Activated CD4-positive, alpha-beta T cell treated with anti-CD3 and anti-CD28 coated beads for 1 hour (primary cell): ENCODE data around the gene LRP1B.

Source experiments
- DNase-seq: peaks from one replicate; pipeline ENCODE4 v3.0.0-alpha.2; 2020

LRP1B gene

DNA sequence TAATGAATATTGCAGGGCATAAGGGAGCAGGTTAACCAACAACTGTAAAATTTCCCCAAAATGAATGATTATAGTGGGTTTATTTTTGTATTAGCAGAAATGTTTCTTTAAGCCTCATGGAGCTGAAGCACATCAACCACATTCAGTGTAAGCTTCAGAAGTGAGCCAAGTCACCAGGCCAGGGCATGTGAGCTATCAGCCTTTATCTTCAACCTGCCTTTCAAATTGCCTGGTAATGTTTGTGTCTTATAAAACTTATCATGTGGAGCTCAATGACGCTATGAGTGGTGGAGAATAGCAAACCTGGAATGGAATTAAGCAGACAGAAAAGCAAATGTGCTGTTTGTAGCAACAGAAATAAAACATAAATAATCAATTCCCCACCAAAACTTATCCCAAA is 1068.4 kb downstream of the LRP1B start:
- no peak for DNase-seq

GRCh38 chr2:141062031-141062430 is 1068.8 kb downstream of the LRP1B start:
- no peak for DNase-seq

DNA sequence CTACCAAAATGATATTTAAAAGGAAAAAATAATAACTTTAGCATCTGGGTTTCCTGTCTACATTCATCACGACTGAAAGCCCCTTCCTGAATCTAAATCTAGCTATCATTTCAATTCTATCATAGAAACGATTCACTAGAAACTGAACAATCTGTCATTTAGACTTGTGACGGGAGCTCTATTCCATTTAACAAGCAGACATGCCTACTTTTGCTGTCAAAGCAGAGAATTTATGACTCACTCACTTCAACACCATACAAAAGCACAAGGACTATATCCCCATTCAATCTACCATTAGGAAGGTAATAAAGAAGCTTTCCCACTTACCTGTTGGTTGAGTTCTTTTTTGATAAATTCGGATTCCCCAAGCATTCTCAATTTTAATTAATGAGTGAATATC is 1072.3 kb downstream of the LRP1B start:
- DNase-seq: no peak

DNA sequence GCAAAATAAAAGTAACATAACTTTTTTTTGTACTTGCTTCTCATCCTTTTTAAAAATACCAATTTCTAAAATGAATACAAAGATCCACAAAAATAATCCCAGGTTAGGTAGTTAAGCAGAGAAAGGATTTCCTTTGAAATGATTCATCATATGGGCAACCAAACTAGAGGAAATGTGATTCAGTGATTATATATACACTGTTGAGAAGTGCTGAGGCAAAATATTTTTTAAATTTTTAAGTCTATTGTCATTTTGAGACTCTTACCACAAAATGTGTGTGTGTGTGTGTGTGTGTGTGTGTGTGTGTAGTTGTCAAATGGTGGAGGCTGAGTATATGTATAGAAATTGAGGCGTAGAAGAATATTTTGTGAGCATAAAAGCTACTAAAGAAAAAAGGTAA is 1075.3 kb downstream of the LRP1B start:
- no peak for DNase-seq

DNA sequence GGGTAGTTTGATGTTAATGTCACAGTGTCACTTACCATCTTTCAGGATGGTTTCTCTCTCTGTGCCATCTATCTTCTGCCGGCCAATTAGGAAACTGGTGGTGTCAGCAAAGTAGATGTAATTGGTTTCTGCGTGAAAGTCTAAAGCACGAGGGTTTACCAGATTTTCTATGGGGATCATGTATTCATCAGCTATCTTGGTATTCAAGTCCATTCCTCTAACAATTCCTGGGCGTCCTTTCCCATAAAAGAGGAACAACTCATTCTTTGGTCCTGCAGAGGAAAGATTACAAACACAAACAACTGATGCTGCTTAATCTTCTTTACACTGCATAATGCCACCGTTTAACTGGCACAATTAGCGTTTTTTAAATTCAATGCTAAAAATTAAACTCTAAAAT is 1081.9 kb downstream of the LRP1B start:
- DNase-seq: no peak

- no peak for DNase-seq
Observed at GRCh38 chr2:141041281-141041680, 1089.5 kb downstream of the LRP1B start.

DNA sequence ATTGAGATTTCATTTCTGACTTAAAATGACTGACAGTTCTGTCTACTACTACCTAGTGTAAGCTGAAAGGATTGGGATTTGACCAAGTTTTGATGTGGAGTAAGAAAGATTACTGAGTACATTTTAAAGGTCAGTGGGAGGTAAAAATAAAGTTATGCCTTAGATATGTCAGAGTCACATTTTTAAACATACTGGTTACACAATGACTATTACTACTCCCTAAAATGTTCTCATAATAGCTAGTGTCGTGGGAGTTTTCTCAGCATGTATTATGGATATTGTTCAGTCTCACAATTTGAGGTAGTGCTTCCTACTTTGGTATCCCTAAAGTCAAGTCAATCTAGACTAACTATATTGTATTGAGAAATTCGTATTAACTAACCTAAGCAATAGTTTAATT is 1092.5 kb downstream of the LRP1B start:
- DNase-seq: no peak

DNA sequence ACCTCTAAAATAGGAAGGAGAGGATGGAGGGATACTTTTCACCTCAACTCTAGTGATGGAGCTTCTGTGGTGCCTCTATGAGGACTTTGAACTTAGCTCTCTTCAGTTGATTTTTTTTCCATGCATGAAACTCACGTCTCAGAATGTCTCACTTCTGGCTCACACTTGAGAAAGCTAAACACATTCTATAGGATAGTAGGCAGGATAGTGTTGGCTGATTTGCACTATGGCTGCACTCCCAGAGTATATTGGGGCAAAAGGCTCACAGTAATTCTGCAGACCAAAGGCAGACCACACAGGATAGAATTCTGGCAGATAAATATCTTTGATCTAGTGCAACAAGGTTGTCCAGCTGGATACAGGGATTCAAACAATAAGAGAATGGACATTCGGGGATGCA is 1093.5 kb downstream of the LRP1B start:
- DNase-seq: no peak

DNA sequence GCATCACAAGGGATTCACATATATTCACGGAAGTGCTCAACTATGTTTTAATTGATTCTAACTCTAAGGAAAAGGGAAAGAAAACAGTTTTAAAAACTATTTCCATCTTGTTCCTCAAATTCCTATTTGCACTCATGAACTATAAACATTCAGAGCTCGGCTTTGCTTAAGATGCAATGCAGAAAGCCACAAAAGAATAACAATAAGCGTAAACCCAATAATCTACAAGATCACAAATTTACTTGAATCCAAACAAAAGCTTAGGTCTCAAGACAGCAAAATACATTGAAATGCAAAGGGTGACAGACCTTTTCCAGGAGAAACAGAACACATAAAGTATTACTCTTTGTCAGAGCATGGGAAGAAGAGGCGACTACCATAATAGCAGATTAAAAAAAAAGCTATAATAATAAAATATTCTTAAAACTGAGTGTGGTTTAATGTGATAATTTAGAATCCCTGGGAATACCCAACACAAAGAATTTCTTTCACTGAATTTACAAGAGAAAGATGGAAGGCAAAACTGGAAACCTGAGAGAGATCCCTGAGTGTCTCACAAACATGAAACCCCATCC is 1094.9 kb downstream of the LRP1B start:
- DNase-seq: no peak

- DNase-seq: no peak
Observed at GRCh38 chr2:141029428-141030078, 1101.3 kb downstream of the LRP1B start.

DNA sequence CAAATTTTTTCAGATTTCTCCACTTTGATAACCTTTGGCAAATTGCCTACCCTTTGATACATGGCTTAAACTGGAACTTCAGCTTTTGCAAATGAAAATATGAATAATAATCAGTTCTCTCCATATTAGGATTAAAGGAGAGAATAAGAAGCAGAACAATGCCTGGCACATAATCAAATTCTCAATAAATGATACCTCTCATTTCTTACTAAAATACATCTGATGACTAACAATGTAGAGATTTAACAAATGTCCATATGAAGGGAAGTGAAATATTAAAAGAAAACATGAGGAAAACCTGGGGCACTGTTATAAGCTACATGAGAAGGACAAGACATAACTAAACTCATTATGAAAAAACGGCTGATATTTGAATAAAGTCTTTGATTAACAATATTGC is 1103.6 kb downstream of the LRP1B start:
- no peak for DNase-seq

DNA sequence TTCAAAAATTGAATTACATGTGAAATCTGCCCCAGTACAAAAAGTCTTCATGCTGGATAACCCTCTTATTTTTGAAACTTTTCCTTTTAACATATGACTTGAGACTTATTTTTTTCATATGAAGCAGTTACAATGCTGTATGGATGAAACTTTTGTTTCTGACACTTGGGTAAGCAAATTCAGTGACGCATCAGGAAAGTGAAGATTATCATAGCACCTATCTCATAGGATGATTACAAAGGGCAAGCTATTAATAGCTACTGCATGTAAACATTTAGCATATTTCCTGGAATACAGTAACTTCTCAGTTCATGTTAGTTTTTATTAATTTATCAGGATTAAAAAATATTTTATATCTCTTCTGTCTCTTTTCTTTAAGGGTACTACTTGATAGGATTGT is 1109.2 kb downstream of the LRP1B start:
- DNase-seq: no peak

DNA sequence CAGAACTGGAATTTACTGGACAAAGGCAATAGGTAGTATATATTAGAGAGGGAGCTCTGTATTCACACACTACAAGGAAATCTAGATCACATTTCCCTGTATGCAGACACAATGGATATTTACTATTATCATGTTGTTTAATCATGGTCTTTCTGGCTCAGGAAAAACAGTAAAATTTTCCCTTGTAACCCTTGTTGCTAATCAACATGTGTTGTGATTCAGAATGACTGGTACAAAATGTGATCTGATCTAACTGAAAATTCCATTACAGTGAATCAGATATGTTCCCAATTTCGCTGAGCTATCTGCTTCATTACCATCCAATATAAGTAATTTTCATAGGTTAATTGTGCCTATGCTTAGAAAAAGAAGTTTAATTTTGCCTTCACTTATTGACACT is 1109.7 kb downstream of the LRP1B start:
- no peak for DNase-seq

DNA sequence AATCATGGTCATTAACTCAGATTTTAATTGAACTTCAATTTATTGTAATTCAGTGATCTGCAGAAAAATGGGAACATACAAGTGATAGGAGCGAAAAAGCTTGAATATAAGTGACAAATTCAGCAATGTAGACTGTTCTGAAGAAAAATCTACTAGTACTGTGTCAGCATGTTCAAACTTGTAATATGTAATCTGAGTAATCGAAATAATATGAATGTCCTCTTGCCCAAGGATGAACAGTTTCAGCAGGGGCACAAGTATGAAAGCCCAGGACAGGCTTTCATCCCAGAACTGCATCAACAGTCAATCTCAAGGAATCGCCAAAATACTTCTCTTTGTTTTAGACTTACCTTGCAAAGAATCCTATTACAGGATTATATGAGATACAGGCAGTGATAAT is 1110.5 kb downstream of the LRP1B start:
- DNase-seq: no peak

DNA sequence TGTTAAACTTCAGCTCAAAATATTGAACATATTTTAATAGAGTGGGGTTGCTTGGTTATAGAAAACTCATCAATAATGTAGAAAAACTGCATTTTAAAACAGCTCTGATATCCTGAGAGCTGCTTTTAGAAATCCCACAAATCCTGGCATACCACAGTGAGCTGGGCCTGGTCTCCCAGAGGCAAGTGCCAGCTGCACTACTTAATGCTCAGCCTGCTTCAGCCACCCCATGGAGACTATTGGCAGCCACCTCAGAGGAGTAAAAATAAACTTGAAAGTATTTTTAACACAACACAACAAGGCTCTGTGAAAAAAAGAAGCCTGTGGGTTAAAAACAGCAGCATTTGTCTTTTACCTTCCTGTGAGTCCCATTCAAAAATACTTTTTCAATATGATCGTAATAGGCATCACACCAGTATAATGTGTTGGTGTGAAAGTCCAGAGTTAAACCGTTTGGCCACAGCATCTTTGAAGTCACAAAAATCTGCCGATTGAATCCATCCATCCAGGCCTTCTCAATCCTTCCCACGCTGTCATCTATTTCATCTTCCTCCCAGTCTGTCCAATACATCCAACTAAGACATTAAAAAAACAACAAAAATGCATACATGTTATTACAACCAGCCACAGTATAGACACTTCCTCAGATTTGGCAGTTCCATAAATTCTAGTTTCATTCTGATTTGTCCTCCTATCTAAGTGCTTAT is 1115.3 kb downstream of the LRP1B start:
- DNase-seq: no peak

DNA sequence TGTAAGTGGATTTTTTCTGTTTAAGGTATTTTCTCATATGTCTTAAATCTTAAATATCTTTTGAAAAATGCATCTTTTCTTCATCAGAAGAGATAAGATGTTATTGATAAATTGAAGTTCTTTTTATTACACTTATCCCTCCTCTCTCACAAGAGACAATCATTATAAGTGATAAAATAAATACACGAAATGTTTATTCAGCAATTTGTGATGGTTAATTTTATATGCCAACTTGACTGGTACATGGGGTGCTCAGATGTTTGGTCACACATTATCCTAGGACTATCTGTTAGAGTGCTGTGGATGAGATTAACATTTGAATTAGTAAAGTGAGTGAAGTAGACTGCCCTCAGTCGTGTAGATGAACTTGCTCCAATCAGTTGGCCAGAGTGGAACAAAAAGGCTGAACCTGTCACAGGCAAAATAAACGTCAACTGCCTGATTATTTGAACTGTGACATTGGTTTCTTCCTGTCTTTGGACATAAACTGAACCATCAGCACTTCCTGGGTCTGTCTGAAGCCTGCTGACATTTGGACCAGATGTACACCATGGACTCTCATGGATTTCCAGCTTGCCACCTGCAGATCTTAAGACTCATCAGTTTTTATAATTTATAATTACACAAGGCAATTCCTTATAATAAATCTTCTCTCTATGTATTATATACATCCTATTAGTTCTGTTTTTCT is 1126.7 kb downstream of the LRP1B start:
- DNase-seq: no peak

DNA sequence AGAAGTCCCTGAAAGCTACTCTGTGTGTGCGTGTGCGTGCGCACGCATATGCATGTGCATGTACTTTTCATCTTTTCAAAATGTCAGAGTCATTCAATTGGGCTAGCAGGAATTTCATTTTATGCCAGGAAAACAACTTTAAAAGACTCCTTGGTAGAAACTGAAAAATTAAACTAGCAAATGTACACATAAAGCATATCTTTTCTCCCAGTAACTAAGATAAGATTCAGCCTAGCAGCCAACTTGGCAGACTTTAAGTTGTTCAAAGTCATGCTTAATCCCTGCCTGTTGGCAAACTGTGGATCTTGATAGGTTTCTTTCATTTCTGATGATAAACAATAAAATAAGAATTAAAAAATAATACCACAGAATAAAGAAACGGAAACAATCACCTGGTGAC is 1129.1 kb downstream of the LRP1B start:
- DNase-seq: no peak

- no peak for DNase-seq
Observed at GRCh38 chr2:140998577-140998976, 1132.2 kb downstream of the LRP1B start.

DNA sequence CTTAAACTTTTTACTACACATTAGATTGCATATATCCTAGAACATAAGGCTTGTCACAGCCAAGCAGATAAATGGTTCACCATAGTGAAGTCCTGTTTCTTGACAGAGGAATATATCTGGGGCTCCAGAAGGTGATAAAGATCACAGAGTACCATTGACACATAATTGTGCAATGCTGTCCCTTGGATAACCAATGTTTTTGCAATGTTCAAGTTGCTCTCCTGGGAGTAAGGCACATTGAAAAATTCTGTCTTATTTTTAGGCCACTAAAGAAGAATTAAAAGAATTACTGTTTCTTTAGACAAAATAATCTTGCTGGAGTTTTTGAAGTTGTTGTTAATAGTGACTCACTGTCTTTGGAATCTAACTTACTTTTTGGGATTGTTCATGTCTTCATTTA is 1132.8 kb downstream of the LRP1B start:
- DNase-seq: no peak

- DNase-seq: no peak
Observed at GRCh38 chr2:140994856-140995255, 1136.0 kb downstream of the LRP1B start.

- no peak for DNase-seq
Observed at GRCh38 chr2:140990416-140990815, 1140.4 kb downstream of the LRP1B start.

DNA sequence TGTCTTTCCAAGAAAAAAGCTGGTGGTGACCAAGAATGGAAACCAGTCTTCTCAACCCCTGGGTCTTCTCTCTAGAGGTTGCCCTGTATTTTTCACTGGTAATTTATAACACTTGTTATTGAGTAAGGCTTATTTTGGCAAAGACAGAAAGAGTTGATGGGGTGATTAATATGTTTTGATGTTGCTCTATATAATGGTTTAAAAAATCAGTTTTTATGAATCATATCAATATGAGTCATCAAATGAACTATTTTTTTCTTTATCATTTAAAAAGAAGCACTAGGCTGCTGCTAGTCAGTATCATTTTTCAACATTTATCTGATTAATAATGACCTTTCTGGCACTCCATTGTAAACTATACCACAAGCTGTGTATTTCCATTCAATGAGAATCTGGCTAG is 1142.2 kb downstream of the LRP1B start:
- DNase-seq: no peak

DNA sequence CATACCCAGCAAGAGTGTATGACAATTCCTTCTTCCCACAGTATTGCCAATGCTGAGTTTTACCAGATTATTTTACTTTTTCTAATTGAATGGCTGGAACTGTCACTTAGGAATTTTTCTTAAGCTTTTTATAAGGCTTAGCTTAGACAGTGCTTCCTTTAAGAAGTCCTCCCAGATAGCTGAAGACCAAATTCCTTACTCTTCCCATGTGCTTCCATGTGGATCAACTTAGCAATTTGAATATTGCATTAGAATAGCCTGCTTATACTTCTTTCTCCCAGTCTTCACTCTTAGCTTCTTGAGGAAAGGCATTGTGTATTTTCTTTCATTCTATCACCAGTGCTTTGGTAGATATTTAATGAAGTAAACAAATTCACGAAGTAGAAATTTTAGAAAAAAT is 1144.4 kb downstream of the LRP1B start:
- DNase-seq: no peak

DNA sequence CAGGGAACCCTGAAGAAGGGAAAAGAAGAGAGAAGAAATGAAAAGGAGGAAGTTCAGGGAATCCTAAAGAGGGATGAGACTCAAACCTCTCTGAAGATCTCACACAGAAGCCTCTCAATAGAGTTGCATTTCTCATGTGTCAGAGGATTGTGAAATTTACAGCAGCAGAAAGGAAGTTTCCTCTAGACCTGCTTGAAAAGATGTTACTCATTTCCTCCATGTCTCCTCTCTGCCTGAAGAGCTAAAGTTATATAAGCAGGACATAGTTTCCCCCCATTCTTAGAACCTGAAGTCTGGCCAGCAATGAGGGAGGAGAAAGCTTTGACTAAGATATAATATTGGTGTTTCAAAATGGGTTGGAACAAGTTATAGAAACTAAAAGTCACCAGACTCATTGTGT is 1155.6 kb downstream of the LRP1B start:
- DNase-seq: no peak
